HEK293 (cell line): ENCODE results near the gene SEMA4C.

Experiments
- CTCF ChIP-seq: fragments of 450-650 bp; formaldehyde crosslinking; IDR thresholded peaks from 2 replicates; pipeline ENCODE4 v1.5.1; 2016; ENCODE audit warnings: missing biosample characterization, missing genetic modification characterization
- TCF7L2 ChIP-seq: IDR thresholded peaks from 2 replicates; pipeline ENCODE4 v1.6.1; 2011; ENCODE audit warnings: low read depth, mild to moderate bottlenecking, inconsistent platforms, low read length, moderate library complexity, borderline replicate concordance
- ZBTB49 ChIP-seq: fragments of 450-650 bp; formaldehyde crosslinking; IDR thresholded peaks from 2 replicates; pipeline ENCODE4 v1.5.1; 2016; ENCODE audit warnings: missing biosample characterization, missing genetic modification characterization, low read depth
- ZNF274 ChIP-seq, 2 experiments: fragments of 200-500 bp in 1 of 2; fragments of 450-650 bp in 1 of 2; sonication (Bioruptor generic) in 1 of 2; formaldehyde crosslinking in 1 of 2; IDR thresholded peaks; 2 replicates each; pipeline versions ENCODE4 v1.5.1 to v1.6.1; 2014 to 2016; ENCODE audit warnings: borderline replicate concordance in 1 of 2, inconsistent platforms in 1 of 2, low read length in 1 of 2, missing biosample characterization in 1 of 2, missing genetic modification characterization in 1 of 2
- ZNF335 ChIP-seq: fragments of 450-650 bp; formaldehyde crosslinking; conservative IDR thresholded peaks from 2 replicates; pipeline ENCODE4 v1.5.1; 2016; ENCODE audit warnings: missing biosample characterization, missing genetic modification characterization

DNA sequence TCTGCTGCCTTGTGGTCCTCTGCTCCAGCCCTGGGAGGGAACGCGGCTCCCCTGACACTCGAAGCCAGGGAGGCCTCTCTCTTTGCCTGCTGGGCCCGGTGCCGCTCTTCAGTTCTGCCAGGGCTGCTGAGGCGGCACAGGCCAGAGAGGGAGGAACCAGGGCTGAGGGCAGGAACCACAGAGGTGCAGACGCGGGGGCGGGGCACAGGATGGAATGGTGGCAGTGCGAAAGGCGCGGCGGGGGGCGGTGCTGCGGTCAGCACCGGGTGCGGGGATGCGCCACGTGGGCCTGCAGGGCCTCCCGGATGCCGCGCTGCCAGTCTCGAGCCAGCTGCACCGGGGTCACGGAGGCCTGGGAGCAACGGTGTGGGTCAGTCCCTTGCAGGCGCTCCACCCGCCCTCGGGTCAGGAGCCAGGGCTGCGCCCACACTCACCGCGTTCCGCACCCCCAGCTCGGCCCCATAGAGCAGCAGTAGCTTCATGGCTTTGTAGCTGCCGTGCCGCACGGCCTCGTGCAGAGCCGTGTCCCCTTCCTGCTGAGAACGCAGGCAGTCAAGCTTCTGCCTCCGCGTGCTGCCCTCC is 30.5 kb downstream of the SEMA4C start:
- no peak for TF ChIP-seq ZNF274 (IDR thresholded peaks at IDR 0.05; ENCODE audit: low read length)
- no peak for TF ChIP-seq ZNF274 (tag by site-specific recombination; IDR thresholded peaks at IDR 0.05; ENCODE audit: borderline replicate concordance)
- no peak for TF ChIP-seq ZBTB49 (tag by site-specific recombination)
- TF ChIP-seq CTCF (tag by site-specific recombination), result no peak
- no peak for TF ChIP-seq TCF7L2
- TF ChIP-seq ZNF335, result no peak
